Vagina (tissue), 2 donors: ENCODE data around the gene TPGS2.

Experiments used
- POLR2A ChIP-seq, 2 donors: fragments of 450-650 bp; IDR thresholded peaks; one replicate each; pipeline ENCODE4 v1.6.1; 2017; ENCODE audit warnings: antibody characterized with exemption in 2 of 2, mild to moderate bottlenecking in 2 of 2, moderate library complexity in 2 of 2
- POLR2AphosphoS5 ChIP-seq, 2 donors: sonication (generic); formaldehyde crosslinking; IDR thresholded peaks; one replicate each; pipeline ENCODE4 v1.9.0; 2017; ENCODE audit warnings: antibody characterized with exemption in 2 of 2, mild to moderate bottlenecking in 2 of 2, low read depth in 1 of 2; ENCODE audit not compliant: insufficient read depth in 1 of 2
- TF ChIP-seq, protein P1 (sequence below), 3 experiments: fragments of 450-650 bp in 2 of 3; fragments of 200-600 bp in 1 of 3; sonication (generic) in 1 of 3; IDR thresholded peaks; one replicate each; pipeline ENCODE4 v1.5.1; 2017 to 2019; ENCODE audit warnings: antibody characterized with exemption in 3 of 3, mild to moderate bottlenecking in 2 of 3, moderate library complexity in 2 of 3

DNA sequence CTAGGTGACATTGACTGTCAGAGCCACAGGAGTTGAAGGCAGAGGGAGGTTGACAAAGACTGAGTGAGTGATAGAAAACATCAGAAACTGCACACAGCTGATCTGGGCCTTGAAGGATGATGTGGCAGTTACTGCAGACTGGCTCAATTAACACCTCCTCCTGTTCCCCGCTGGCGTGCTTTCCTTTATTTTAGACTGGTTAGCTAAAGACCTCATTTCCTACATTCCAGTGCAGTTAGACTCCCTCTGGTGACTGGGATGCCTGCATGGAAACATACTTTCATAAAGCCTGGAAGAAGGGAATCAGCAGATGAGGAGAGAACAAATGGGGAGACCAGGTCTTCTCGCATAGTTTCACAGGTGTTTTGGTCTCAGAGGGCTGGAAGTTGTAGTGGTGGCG, 7.1 kb downstream of the TPGS2 start:
- TF ChIP-seq, protein P1, sequence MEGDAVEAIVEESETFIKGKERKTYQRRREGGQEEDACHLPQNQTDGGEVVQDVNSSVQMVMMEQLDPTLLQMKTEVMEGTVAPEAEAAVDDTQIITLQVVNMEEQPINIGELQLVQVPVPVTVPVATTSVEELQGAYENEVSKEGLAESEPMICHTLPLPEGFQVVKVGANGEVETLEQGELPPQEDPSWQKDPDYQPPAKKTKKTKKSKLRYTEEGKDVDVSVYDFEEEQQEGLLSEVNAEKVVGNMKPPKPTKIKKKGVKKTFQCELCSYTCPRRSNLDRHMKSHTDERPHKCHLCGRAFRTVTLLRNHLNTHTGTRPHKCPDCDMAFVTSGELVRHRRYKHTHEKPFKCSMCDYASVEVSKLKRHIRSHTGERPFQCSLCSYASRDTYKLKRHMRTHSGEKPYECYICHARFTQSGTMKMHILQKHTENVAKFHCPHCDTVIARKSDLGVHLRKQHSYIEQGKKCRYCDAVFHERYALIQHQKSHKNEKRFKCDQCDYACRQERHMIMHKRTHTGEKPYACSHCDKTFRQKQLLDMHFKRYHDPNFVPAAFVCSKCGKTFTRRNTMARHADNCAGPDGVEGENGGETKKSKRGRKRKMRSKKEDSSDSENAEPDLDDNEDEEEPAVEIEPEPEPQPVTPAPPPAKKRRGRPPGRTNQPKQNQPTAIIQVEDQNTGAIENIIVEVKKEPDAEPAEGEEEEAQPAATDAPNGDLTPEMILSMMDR (IDR thresholded peaks at IDR 0.05) = no peak
- TF ChIP-seq POLR2A (IDR thresholded peaks at IDR 0.05) (no peak), POLR2AphosphoS5 (IDR thresholded peaks at IDR 0.05; ENCODE audit: insufficient read depth in 1 of 2, low read depth in 1 of 2) (no peak)
